ENCODE measurements around the gene CSTA. TPM values are rescaled to one million over a fixed set of nuclear protein-coding genes. Genes with fewer than 3 reads are reported as not detected.

CSTA gene
- total and polyA plus RNA-seq, 2 of the 13 experiments (the other 11 are each of a cell fraction or from before 2014, with no cell fraction given) = 3.9 to 11.0 TPM

- no peak for TF ChIP-seq AKNA (CRISPR knock-in tag; IDR thresholded peaks at IDR 0.05; ENCODE audit: borderline replicate concordance)
- no peak for TF ChIP-seq HMGA1 (CRISPR knock-in tag; conservative IDR thresholded peaks at IDR 0.05)
- peak; percentile 82; the same call in 1 of the 2 replicates for TF ChIP-seq SRY (CRISPR knock-in tag; IDR thresholded peaks at IDR 0.05)
- TF ChIP-seq ATM (IDR thresholded peaks at IDR 0.05; ENCODE audit: borderline replicate concordance) = no peak
- no peak for TF ChIP-seq ATAD3A (CRISPR knock-in tag; IDR thresholded peaks at IDR 0.05)
- TF ChIP-seq ZNF770 (CRISPR knock-in tag; IDR thresholded peaks at IDR 0.05) = peak; percentile 13; the same call in 1 of the 2 replicates
- TF ChIP-seq ZNF317 (CRISPR knock-in tag; IDR thresholded peaks at IDR 0.05) = no peak; the same call in 1 of the 2 replicates
- 0 out of 2 replicates have a peak, but pooled peaks have one; percentile 45 for TF ChIP-seq RFXANK (CRISPR knock-in tag; IDR thresholded peaks at IDR 0.05)
- TF ChIP-seq ZNF550 (CRISPR knock-in tag; IDR thresholded peaks at IDR 0.05; ENCODE audit: borderline replicate concordance) = no peak
- no peak; the same call in 1 of the 2 replicates for TF ChIP-seq ZNF34 (CRISPR knock-in tag; IDR thresholded peaks at IDR 0.05; ENCODE audit: borderline replicate concordance)
- TF ChIP-seq ZHX2 (IDR thresholded peaks at IDR 0.05; ENCODE audit: low read depth) = peak; percentile 58; the same call in 1 of the 2 replicates
- TF ChIP-seq ZHX2 (CRISPR knock-in tag; IDR thresholded peaks at IDR 0.05; ENCODE audit: borderline replicate concordance) = no peak
- TF ChIP-seq ZNF740 (CRISPR knock-in tag; IDR thresholded peaks at IDR 0.05) = peak; percentile 77; the same call in 1 of the 2 replicates
- TF ChIP-seq MTF1 (CRISPR knock-in tag; IDR thresholded peaks at IDR 0.05) = no peak
- TF ChIP-seq ZNF136 (CRISPR knock-in tag; IDR thresholded peaks at IDR 0.05; ENCODE audit: low read depth) = no peak
Measured at GRCh38 chr3:122383771-122384697, 59.0 kb downstream of the CSTA start, which contains the start of gene FAM162A (continued).

Measured in HepG2 (cell line).